ENCODE data around the gene GPC6.

GPC6 gene

GRCh38 chr13:93984876-93985275 lies 758.3 kb downstream of the GPC6 start:
- no peaks in the 10 kb centered on the region for H3K9me3 ChIP-seq (replicated peaks; ENCODE audit: insufficient read depth, low read length)
- H3F3A ChIP-seq (ENCODE audit: insufficient read depth, low read length) = no peaks in the 10 kb centered on the region
- no peaks in the 10 kb centered on the region for H3K4me1 ChIP-seq (ENCODE audit: low read length)
- no peak overlapping the region for H2AFZ ChIP-seq (ENCODE audit: low read length)
- 0 out of 2 replicates have a peak, but pooled peaks cover 2% of the 10 kb centered on the region for H3K9me2 ChIP-seq (replicated peaks; ENCODE audit: insufficient read depth, low read length)
- no peak for DNase-seq
- H3K79me2 ChIP-seq (ENCODE audit: low read length) = no peaks in the 10 kb centered on the region
- no peaks in the 10 kb centered on the region for H3K36me3 ChIP-seq (replicated peaks; ENCODE audit: insufficient read depth, low read length)
- H3K9ac ChIP-seq (ENCODE audit: low read length) = no peak overlapping the region
- no peaks in the 10 kb centered on the region for H3K27me3 ChIP-seq (replicated peaks; ENCODE audit: insufficient read depth, low read length)
- no peak overlapping the region for H3K4me3 ChIP-seq (ENCODE audit: low read length)
- TF ChIP-seq EZH2phosphoT487 (IDR thresholded peaks at IDR 0.05; ENCODE audit: low read length) (no peak), CTCF (IDR thresholded peaks at IDR 0.05; ENCODE audit: low read length) (no peak), EZH2 (optimal IDR thresholded peaks at IDR 0.05; ENCODE audit: low read depth, low read length) (no peak)
- no peak overlapping the region for H3K4me2 ChIP-seq (ENCODE audit: low read depth, low read length)
- no peak overlapping the region for H3K27ac ChIP-seq (ENCODE audit: low read length)
- no peaks in the 10 kb centered on the region for H4K20me1 ChIP-seq (ENCODE audit: insufficient read depth, low read length)

GRCh38 chr13:93987458-93987857 lies 760.9 kb downstream of the GPC6 start:
- Histone ChIP-seq H3K79me2 (ENCODE audit: low read length) (no peaks in the 10 kb centered on the region), H3K36me3 (replicated peaks; ENCODE audit: insufficient read depth, low read length) (no peaks in the 10 kb centered on the region), H3K9ac (ENCODE audit: low read length) (no peak overlapping the region), H3K9me3 (replicated peaks; ENCODE audit: insufficient read depth, low read length) (no peaks in the 10 kb centered on the region), H3K4me2 (ENCODE audit: low read depth, low read length) (no peak overlapping the region), H3K27ac (ENCODE audit: low read length) (no peak overlapping the region), H3K9me2 (replicated peaks; ENCODE audit: insufficient read depth, low read length) (0 out of 2 replicates have a peak, but pooled peaks cover 2% of the 10 kb centered on the region), H2AFZ (ENCODE audit: low read length) (no peak overlapping the region), H3K27me3 (replicated peaks; ENCODE audit: insufficient read depth, low read length) (no peaks in the 10 kb centered on the region), H3K4me1 (ENCODE audit: low read length) (no peaks in the 10 kb centered on the region), H4K20me1 (ENCODE audit: insufficient read depth, low read length) (no peaks in the 10 kb centered on the region), H3K4me3 (ENCODE audit: low read length) (no peak overlapping the region), H3F3A (ENCODE audit: insufficient read depth, low read length) (no peaks in the 10 kb centered on the region)
- TF ChIP-seq EZH2 (optimal IDR thresholded peaks at IDR 0.05; ENCODE audit: low read depth, low read length) (no peak), CTCF (IDR thresholded peaks at IDR 0.05; ENCODE audit: low read length) (no peak), EZH2phosphoT487 (IDR thresholded peaks at IDR 0.05; ENCODE audit: low read length) (no peak)
- DNase-seq = no peak

GRCh38 chr13:93991569-93991968 lies 765.0 kb downstream of the GPC6 start:
- no peaks in the 10 kb centered on the region for H4K20me1 ChIP-seq (ENCODE audit: insufficient read depth, low read length)
- no peaks in the 10 kb centered on the region for H3F3A ChIP-seq (ENCODE audit: insufficient read depth, low read length)
- no peak overlapping the region for H3K9ac ChIP-seq (ENCODE audit: low read length)
- TF ChIP-seq EZH2phosphoT487 (IDR thresholded peaks at IDR 0.05; ENCODE audit: low read length) = no peak
- no peak for TF ChIP-seq CTCF (IDR thresholded peaks at IDR 0.05; ENCODE audit: low read length)
- no peak for TF ChIP-seq EZH2 (optimal IDR thresholded peaks at IDR 0.05; ENCODE audit: low read depth, low read length)
- no peaks in the 10 kb centered on the region for H3K9me2 ChIP-seq (replicated peaks; ENCODE audit: insufficient read depth, low read length)
- no peak overlapping the region for H3K4me3 ChIP-seq (ENCODE audit: low read length)
- no peak overlapping the region for H3K27ac ChIP-seq (ENCODE audit: low read length)
- no peak overlapping the region for H3K4me2 ChIP-seq (ENCODE audit: low read depth, low read length)
- no peaks in the 10 kb centered on the region for H3K36me3 ChIP-seq (replicated peaks; ENCODE audit: insufficient read depth, low read length)
- no peak for DNase-seq
- H2AFZ ChIP-seq (ENCODE audit: low read length) = no peak overlapping the region
- H3K79me2 ChIP-seq (ENCODE audit: low read length) = no peaks in the 10 kb centered on the region
- no peaks in the 10 kb centered on the region for H3K27me3 ChIP-seq (replicated peaks; ENCODE audit: insufficient read depth, low read length)
- no peaks in the 10 kb centered on the region for H3K4me1 ChIP-seq (ENCODE audit: low read length)
- H3K9me3 ChIP-seq (replicated peaks; ENCODE audit: insufficient read depth, low read length) = no peaks in the 10 kb centered on the region
